BJ (cell line): ENCODE data around the gene ADGRL4. TPM values are rescaled to one million over a fixed set of nuclear protein-coding genes. Genes with fewer than 3 reads are reported as not detected.
"Not testable (repeated sequence)": the region's sequence is repeated elsewhere in the genome, so short reads cannot be mapped to it uniquely, and the experiment has no call there.

ENCODE experiments used
- CTCF ChIA-PET: fragments of 350-600 bp; formaldehyde crosslinking; extraction: SDS; loops from one replicate; lab custom pipeline; 2021; ENCODE audit warnings: antibody characterized with exemption, inconsistent platforms; lab: Yijun Ruan, JAX
- POLR2A ChIA-PET: fragments of 300-600 bp; sonication (Branson Sonifier 250); formaldehyde crosslinking; extraction: SDS; loops from one replicate; lab custom pipeline; 2021; ENCODE audit warnings: antibody characterized with exemption; lab: Charles Lee
- DNase-seq: peaks from one replicate; pipeline ENCODE4 v3.0.0-alpha.2; 2011; ENCODE audit warnings: low read depth
- H3K27me3 ChIP-seq: 2 replicates; pipeline ENCODE4 v1.6.0; 2011; ENCODE audit warnings: low read length; ENCODE audit not compliant: control insufficient read depth, insufficient read depth
- H3K36me3 ChIP-seq: 2 replicates; pipeline ENCODE4 v1.5.1; 2011; ENCODE audit warnings: low read length; ENCODE audit not compliant: control insufficient read depth, insufficient read depth
- H3K4me3 ChIP-seq: 2 replicates; pipeline ENCODE4 v1.5.1; 2011; ENCODE audit warnings: low read depth, mild to moderate bottlenecking, control low read depth, low read length
- CTCF ChIP-seq: IDR thresholded peaks from 2 replicates; pipeline ENCODE4 v1.5.1; 2011; ENCODE audit warnings: low read depth, mild to moderate bottlenecking, control low read depth, inconsistent platforms, low read length, moderate library complexity; ENCODE audit not compliant: insufficient read depth
- polyA plus RNA-seq: library from polyadenylated mRNA; depleted of rRNA; stranded (reverse); fragments of >200 nt; gene quantifications from 2 replicates; pipeline ENCODE4 v1.2.3, GENCODE V29; 2011

Gene ADGRL4
- polyA plus RNA-seq, 1 experiment, result 0.81 TPM

- DNase-seq, result no peak
- no peak for TF ChIP-seq CTCF
- CTCF ChIA-PET, result interaction anchor here (0.5 kb wide), 2 partner anchors 23 to 53 kb away, joined by 3 to 4 read pairs; no protein-coding TSS in a partner anchor
- Histone ChIP-seq H3K27me3 (no peaks in the 10 kb centered on the region), H3K4me3 (no peak overlapping the region), H3K36me3 (no peaks in the 10 kb centered on the region)
- POLR2A ChIA-PET, result no interaction called here
Measured at GRCh38 chr1:78987042-78987441, 19.5 kb downstream of the ADGRL4 start.

GRCh38 chr1:78980511-78980910 is 26.0 kb downstream of the ADGRL4 start:
- no peak for TF ChIP-seq CTCF

GRCh38 chr1:78972723-78973122 is 33.8 kb downstream of the ADGRL4 start:
- H3K4me3 ChIP-seq, result no peak overlapping the region
- no peaks in the 10 kb centered on the region for H3K36me3 ChIP-seq
- TF ChIP-seq CTCF, result no peak
- no peaks in the 10 kb centered on the region for H3K27me3 ChIP-seq
- POLR2A ChIA-PET, result no interaction called here
- no peak for DNase-seq
- CTCF ChIA-PET, result no interaction called here

More at GRCh38 chr1:78980511-78980910, 26.0 kb downstream of the ADGRL4 start:
- no peak for DNase-seq
- Histone ChIP-seq H3K27me3 (no peaks in the 10 kb centered on the region), H3K4me3 (no peak overlapping the region), H3K36me3 (no peaks in the 10 kb centered on the region)
- ChIA-PET POLR2A (no interaction called here), CTCF (no interaction called here)

GRCh38 chr1:78967091-78967490 is 39.4 kb downstream of the ADGRL4 start:
- H3K27me3 ChIP-seq, H3K4me3 ChIP-seq, POLR2A ChIA-PET, DNase-seq, H3K36me3 ChIP-seq: not testable (repeated sequence)
- CTCF ChIA-PET, result interaction anchor here (0.6 kb wide), 1 partner anchor 130 kb away, joined by 4 read pairs; no protein-coding TSS in a partner anchor

GRCh38 chr1:78958711-78959110 is 47.8 kb downstream of the ADGRL4 start:
- Histone ChIP-seq H3K36me3 (no peaks in the 10 kb centered on the region), H3K4me3 (no peak overlapping the region), H3K27me3 (no peaks in the 10 kb centered on the region)
- no peak for DNase-seq
- CTCF ChIA-PET, result no interaction called here
- POLR2A ChIA-PET, result no interaction called here
- no peak for TF ChIP-seq CTCF

GRCh38 chr1:78950826-78951225 is 55.7 kb downstream of the ADGRL4 start:
- no peak for DNase-seq
- H3K36me3 ChIP-seq, result no peaks in the 10 kb centered on the region
- CTCF ChIA-PET, result no interaction called here
- POLR2A ChIA-PET, result no interaction called here
- no peaks in the 10 kb centered on the region for H3K27me3 ChIP-seq
- TF ChIP-seq CTCF, result no peak
- no peak overlapping the region for H3K4me3 ChIP-seq
